GM12864 (cell line): ENCODE measurements around the gene XRCC6.
"Not testable (repeated sequence)": the region's sequence is repeated elsewhere in the genome, so short reads cannot be mapped to it uniquely, and the experiment has no call there.

Experiments used
- DNase-seq: peaks from one replicate; pipeline ENCODE4 v3.0.0-alpha.2; 2011; ENCODE audit warnings: low read depth
- H3K4me3 ChIP-seq: 2 replicates; pipeline ENCODE4 v1.5.1; 2011; ENCODE audit warnings: mild to moderate bottlenecking, low read depth, low read length, control low read depth
- TF ChIP-seq, protein P1 (sequence below): IDR thresholded peaks from 2 replicates; pipeline ENCODE4 v1.5.1; 2011; ENCODE audit warnings: low read depth, mild to moderate bottlenecking, moderate library complexity, low read length, control low read depth, inconsistent platforms; ENCODE audit errors: missing control alignments

XRCC6 gene

DNA sequence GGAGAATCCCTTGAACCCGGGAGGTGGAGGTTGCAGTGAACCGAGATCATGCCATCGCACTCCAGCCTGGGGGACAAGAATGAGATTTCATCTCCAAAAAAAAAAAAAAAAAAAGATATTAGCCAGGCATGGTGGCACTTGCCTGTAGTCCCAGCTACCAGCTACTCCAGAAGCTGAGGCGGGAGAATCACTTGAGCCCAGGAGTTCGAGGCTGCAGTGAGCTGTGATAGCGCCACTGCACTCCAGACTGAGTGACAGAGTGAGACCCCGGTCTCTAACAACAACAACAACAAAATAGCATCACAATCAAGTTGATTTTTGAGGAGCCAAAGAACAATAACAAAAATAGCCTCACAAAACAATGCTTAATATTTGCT is 33.8 kb upstream of the XRCC6 start:
- H3K4me3 ChIP-seq = no peak overlapping the region
- TF ChIP-seq, protein P1, sequence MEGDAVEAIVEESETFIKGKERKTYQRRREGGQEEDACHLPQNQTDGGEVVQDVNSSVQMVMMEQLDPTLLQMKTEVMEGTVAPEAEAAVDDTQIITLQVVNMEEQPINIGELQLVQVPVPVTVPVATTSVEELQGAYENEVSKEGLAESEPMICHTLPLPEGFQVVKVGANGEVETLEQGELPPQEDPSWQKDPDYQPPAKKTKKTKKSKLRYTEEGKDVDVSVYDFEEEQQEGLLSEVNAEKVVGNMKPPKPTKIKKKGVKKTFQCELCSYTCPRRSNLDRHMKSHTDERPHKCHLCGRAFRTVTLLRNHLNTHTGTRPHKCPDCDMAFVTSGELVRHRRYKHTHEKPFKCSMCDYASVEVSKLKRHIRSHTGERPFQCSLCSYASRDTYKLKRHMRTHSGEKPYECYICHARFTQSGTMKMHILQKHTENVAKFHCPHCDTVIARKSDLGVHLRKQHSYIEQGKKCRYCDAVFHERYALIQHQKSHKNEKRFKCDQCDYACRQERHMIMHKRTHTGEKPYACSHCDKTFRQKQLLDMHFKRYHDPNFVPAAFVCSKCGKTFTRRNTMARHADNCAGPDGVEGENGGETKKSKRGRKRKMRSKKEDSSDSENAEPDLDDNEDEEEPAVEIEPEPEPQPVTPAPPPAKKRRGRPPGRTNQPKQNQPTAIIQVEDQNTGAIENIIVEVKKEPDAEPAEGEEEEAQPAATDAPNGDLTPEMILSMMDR = no peak
- DNase-seq = no peak

DNA sequence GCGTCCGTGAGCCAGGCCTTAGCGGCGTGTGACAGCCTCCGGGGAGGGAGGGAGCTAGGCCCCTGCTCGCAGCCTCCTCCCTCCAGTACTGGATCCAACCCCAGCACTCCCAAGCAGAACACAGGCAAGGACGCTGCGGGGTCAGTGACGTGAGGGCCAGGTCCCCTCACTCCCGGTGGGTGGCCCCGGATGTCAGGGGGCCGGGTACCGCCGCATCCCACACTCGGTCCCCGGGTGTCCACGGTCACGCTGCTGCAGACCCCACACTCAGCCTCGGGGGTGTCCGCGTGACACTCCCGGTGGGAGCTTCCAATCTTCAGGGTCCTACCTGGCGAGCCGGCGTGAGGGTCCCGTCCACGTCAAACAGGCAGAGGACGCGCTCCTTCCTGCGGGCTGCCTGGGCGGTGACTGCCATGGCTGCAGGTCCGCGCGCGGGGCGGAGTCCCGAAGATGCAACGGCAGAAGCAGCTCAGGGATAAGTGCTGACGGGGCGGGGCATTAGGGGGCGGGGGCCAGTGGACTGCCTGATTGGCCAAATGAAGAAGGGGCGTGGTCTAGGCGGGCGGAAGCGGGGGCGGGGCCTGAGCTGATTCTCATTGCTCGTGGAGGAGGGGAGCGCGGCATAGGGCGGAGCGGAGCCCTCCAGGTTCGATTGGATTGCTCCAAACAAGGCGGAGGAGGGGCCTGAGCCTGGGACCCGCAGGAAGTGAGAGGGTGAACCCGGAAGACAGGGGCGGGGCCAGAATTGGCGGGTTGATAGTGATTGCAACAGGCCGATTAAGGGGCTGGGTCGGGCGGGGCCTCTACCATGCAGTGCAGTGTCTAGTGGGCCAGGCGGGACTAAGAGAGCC is 31.5 kb upstream of the XRCC6 start, which contains the start of gene PMM1:
TSS of gene PMM1 (minus strand) at position 450 of the 851 bp plus-strand sequence. CDS start at position 415, 35 bp downstream.
- peak; percentile 98 for DNase-seq
- TF ChIP-seq, protein P1 = no peak
- H3K4me3 ChIP-seq = peak within 1 kb of the TSS; percentile 92

DNA sequence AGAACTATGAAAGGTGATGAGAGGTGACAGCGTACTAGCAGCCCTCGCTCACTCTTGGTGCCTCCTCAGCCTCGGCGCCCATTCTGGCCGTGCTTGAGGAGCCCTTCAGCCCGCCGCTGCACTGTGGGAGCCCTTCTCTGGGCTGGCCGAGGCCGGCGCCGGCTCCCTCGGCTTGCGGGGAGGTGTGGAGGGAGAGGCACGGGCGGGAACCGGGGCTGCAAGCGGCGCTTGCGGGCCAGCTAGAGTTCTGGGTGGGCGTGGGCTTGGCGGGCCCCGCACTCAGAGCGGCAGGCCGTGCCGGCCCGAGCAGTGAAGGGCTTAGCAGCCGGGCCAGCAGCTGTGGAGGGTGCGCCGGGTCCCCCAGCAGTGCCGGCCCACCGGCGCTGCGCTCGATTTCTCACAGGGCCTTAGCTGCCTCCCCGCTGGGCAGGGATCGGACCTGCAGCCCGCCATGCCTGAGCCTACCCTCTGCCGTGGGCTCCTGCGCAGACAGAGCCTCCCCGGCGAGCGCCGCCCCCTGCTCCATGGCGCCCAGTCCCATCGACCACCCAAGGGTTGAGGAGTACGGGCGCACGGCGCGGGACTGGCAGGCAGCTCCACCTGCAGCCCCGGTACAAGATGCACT is 27.6 kb upstream of the XRCC6 start:
- DNase-seq, H3K4me3 ChIP-seq: not testable (repeated sequence)

DNA sequence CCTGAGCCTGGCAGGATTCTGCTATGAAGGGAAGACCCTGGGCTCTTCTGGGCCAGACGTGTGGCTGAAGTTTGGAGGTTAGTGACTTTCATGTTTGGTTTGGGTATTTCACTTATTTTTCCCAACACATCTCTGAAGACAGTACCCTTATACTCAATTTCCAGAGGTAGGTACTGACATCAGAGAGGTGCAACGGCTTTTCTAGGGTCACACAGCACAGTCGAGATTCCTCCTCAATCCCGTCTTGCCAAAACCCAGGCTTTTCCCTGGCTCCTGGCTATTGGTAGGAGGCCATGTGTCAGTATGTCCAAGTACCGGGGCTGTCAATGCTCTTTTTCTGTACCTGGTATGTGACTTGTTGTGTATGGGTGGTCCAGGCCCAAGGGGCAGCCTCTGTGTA is 25.4 kb upstream of the XRCC6 start:
- DNase-seq = no peak
- no peak overlapping the region for H3K4me3 ChIP-seq
- TF ChIP-seq, protein P1 = no peak

DNA sequence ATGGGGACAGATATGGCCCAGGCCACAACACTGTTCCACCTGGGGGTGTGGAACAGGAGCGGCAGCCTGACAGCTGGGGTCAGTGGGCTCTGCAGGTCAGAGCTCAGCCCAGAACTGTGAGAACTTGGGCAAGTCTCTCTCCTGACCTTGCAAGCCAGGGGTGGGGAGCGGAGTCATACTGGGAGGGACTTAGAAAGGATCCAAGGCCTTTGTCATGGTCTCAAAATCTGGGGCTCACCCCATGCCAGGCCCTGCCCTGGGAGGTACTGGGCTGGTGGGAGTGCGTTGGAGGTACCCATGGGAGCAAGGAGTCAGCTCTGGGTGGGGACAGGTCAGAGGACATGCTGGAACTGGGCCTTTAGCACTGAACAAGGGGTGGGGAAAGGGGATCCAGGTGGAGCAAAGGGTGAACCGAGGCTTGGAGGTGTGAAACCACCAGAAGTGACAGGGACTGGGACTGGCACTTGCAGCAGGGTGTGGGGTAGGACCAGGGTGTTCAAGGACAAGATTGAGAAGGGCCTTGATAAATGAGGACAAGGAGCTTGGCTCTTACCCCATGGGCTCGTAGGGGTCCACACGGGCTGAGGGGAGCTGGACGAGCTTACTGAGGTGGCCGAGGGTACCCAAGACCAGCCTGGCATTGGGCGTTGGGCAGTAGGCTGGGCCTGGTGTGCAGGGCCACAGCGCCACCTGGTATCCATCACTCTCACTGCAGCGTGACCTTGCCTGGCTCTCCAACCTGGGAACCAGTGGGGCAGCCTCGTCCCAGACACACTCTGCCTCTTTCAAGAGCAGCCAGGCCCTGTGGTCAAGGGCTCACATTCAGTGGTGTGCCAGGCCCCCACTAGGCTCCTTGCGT is 24.1 kb upstream of the XRCC6 start:
- TF ChIP-seq, protein P1 = peak; percentile 77
- no peak overlapping the region for H3K4me3 ChIP-seq
- no peak for DNase-seq

DNA sequence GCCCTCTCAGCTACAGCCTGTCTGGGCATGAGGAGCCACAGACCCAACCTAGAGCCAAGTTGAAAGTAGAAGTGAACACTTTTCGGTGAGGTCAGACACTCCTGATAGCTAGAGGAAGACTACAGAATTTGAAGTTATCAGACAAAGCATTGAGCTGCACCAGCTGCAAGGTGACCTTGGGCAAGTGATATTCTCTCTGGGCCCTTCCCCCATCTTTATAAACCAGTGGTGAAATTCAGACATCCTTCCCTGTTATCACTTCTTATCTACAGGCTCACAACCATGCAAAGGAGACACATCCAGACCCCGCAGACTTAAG is 23.5 kb upstream of the XRCC6 start:
- TF ChIP-seq, protein P1 = no peak
- no peak for DNase-seq
- H3K4me3 ChIP-seq = no peak overlapping the region

DNA sequence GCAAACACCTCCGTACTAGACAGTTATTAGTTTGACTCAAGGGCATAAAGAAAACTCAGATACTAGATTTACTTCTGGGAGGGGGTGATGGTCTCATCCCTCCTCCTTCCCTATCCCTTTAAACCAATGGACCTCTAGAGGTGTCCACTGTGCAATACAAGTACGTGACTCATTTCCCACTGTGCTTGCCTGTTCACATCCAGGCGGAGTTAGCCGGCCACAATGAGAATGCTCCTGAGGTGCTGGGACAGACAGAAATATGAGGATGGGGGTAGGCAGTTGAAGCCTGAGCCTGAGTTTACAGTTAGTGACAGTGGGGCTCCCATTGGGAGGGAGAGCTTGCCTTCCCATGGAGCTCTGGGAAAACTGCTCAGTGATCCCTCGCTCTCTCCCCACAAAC is 23.0 kb upstream of the XRCC6 start:
- no peak for DNase-seq
- no peak overlapping the region for H3K4me3 ChIP-seq
- TF ChIP-seq, protein P1 = no peak
